PFSK-1 (cell line): ENCODE results near the gene EXO1. TPM values are rescaled to one million over a fixed set of nuclear protein-coding genes. Genes with fewer than 3 reads are reported as not detected.

Experiments used
- FOXP2 ChIP-seq: optimal IDR thresholded peaks from 2 replicates; pipeline ENCODE3; 2011; ENCODE audit warnings: borderline replicate concordance, control low read depth, inconsistent platforms; ENCODE audit not compliant: insufficient read depth; ENCODE audit errors: extremely low read length, extremely low read depth
- POLR2AphosphoS5 ChIP-seq: IDR thresholded peaks from 2 replicates; pipeline ENCODE4 v1.6.1; 2012; ENCODE audit warnings: low read depth, mild to moderate bottlenecking, control low read depth, low read length, moderate library complexity
- REST ChIP-seq, 2 experiments: IDR thresholded peaks; 2 replicates each; pipeline versions ENCODE4 v1.6.1 to v1.8.0; 2011 to 2012; ENCODE audit warnings: low read depth in 2 of 2, low read length in 2 of 2, control low read depth in 1 of 2, inconsistent platforms in 1 of 2, mild to moderate bottlenecking in 1 of 2, moderate library complexity in 1 of 2; ENCODE audit not compliant: insufficient read depth in 1 of 2
- SIN3A ChIP-seq: IDR thresholded peaks from 2 replicates; pipeline ENCODE4 v1.6.1; 2012; ENCODE audit warnings: mild to moderate bottlenecking, low read length, moderate library complexity, borderline replicate concordance; ENCODE audit not compliant: insufficient read depth
- TAF1 ChIP-seq: IDR thresholded peaks from 2 replicates; pipeline ENCODE4 v1.6.1; 2012; ENCODE audit warnings: low read length, control low read depth, borderline replicate concordance; ENCODE audit not compliant: insufficient read depth
- polyA plus RNA-seq: library from polyadenylated mRNA; unstranded; fragments of >200 nt; gene quantifications from one replicate; pipeline ENCODE4 v1.2.1, GENCODE V29; 2012; ENCODE audit warnings: low read depth, missing spikeins; ENCODE audit not compliant: insufficient read length

EXO1 gene
- polyA plus RNA-seq = 6.4 TPM

DNA sequence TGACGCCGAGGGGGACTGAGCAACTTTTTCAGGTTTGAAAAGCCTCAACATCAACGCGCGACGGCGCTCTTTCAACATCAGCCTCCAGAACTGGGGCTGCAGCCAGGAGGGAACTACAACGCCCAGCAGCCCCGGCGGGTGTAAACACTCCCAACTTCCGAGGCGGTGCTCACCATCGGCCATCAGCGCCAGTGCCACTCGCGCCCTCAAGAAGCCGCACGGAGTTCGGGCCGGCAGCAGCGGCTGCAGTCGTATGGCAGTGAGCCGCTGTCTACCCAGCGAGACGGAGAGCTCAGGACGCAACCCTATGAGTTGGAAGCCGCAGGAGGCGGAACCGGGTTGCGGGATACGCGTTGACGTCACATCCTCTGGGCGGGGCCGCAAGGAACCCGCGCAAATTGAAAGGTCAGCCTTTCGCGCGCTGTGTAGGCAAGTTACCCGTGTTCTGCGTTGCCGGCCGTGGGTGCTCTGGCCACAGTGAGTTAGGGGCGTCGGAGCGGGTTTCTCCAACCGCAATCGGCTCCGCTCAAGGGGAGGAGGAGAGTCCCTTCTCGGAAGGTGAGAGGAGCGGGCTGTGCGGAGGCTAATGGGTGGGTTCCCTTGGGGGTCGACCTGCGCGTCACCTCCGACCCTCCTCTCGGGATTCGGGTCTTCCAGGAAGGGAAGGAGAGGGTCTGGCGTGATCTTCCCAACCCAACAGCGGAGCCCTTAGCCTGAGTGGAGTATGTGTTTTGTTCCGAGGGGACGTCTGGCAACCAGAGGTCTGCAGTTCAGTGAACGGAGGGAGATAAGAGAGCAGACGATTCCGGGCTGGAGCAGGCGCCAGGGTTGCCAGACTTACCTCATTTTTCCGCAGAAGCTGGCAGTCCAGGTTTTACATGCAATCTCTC is at the start of gene EXO1:
TSS of gene EXO1 (plus strand) at position 409 of the 890 bp plus-strand sequence. CDS start 2,222 bp downstream, outside the sequence.
- no peak for TF ChIP-seq REST (IDR thresholded peaks at IDR 0.05; ENCODE audit: insufficient read depth in 1 of 2, low read depth in 2 of 2, low read length in 2 of 2)
- TF ChIP-seq POLR2AphosphoS5 = peak; percentile 79
- TF ChIP-seq TAF1 = peak; percentile 46; the same call in 1 of the 2 replicates
- peak; percentile 99 for TF ChIP-seq FOXP2
- TF ChIP-seq SIN3A = peak; percentile 76

DNA sequence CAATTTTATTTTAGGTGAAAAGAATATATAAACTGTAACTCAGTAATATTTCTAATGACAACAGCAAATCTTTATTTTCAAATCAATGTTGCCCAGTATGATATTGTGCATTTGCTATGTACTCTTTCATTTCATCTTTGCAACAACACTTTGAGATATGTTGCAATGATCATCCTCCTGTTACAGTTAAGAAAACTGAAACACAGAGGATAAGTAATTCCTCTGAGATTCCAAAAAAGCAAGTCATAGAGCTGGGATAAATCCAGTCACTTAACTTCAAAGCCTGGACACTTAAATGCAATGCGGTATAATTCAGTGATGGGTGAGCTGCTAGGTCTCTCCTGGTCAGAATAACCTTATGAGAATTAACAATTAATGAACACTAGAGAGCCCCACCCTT is 48.6 kb upstream of the EXO1 start:
- TF ChIP-seq POLR2AphosphoS5 (no peak), REST (IDR thresholded peaks at IDR 0.05; ENCODE audit: insufficient read depth in 1 of 2, low read depth in 2 of 2, low read length in 2 of 2) (no peak), FOXP2 (no peak), TAF1 (no peak), SIN3A (no peak)

DNA sequence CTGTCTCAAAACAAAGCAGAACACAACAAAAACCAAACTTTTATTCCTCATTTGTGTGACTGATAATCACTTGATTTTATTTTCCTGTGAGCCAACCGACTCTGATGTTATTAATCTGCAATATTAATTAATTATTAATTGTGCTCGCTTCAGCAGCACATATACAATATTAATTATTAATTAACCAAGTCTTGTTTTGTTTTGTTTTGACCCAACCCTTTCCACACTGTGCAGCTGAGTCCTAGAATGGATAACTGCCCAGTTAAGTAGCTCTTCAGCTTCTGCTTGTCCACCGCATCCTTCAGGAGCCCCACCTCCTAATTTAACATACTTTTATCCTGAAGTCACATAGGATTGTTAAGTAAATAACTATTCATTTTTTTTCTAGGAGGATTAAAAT is 47.4 kb upstream of the EXO1 start:
- TF ChIP-seq FOXP2 = no peak
- no peak for TF ChIP-seq REST (IDR thresholded peaks at IDR 0.05; ENCODE audit: insufficient read depth in 1 of 2, low read depth in 2 of 2, low read length in 2 of 2)
- no peak for TF ChIP-seq SIN3A
- no peak for TF ChIP-seq POLR2AphosphoS5
- TF ChIP-seq TAF1 = no peak

- TF ChIP-seq TAF1 (no peak), FOXP2 (no peak), SIN3A (no peak), POLR2AphosphoS5 (no peak), REST (IDR thresholded peaks at IDR 0.05; ENCODE audit: insufficient read depth in 1 of 2, low read depth in 2 of 2, low read length in 2 of 2) (no peak)
Observed at GRCh38 chr1:241802863-241803262, 45.1 kb upstream of the EXO1 start.

- TF ChIP-seq FOXP2 (no peak), SIN3A (no peak), TAF1 (no peak), REST (IDR thresholded peaks at IDR 0.05; ENCODE audit: insufficient read depth in 1 of 2, low read depth in 2 of 2, low read length in 2 of 2) (no peak), POLR2AphosphoS5 (no peak)
Observed at GRCh38 chr1:241808265-241808664, 39.7 kb upstream of the EXO1 start.
